IMR-90 (cell line): ENCODE data around the gene PTPRN2. TPM values are rescaled to one million over a fixed set of nuclear protein-coding genes. Genes with fewer than 3 reads are reported as not detected.

Experiments used
- ATAC-seq: fragments of 200-7000 bp; cut with Tn5 transposase; 2 replicates; pipeline ENCODE4 v1.9.1; 2020; ENCODE audit warnings: low read depth, mild to moderate bottlenecking, moderate library complexity
- BruUV-seq: library from RNA; stranded (reverse); fragments of 400-500 nt; replicated peaks from 2 replicates; lab custom pipeline; 2021; lab: Mats Ljungman, UMichigan
- CTCF ChIA-PET: fragments of 300-600 bp; formaldehyde crosslinking; extraction: SDS; loops from one replicate; lab custom pipeline; 2021; ENCODE audit warnings: antibody characterized with exemption; lab: Yijun Ruan, JAX
- POLR2A ChIA-PET: fragments of 300-600 bp; sonication (Branson Sonifier 250); formaldehyde crosslinking; loops from one replicate; lab custom pipeline; 2022; ENCODE audit warnings: antibody characterized with exemption; ENCODE audit not compliant: unreplicated experiment; lab: Charles Lee
- DNase-seq: peaks from one replicate; pipeline ENCODE4 v3.0.0; 2013
- H2AFZ ChIP-seq: replicated peaks from 2 replicates; pipeline ENCODE3; 2013; ENCODE audit warnings: low read length, mild to moderate bottlenecking; ENCODE audit not compliant: poor library complexity
- H2AK5ac ChIP-seq: 2 replicates; pipeline ENCODE4 v1.6.1; 2013; ENCODE audit warnings: low read depth, low read length, inconsistent platforms
- H2AK9ac ChIP-seq: replicated peaks from 2 replicates; pipeline ENCODE3; 2013; ENCODE audit warnings: mild to moderate bottlenecking, low read depth, low read length, moderate library complexity; ENCODE audit not compliant: poor library complexity
- H2BK120ac ChIP-seq: 2 replicates; pipeline ENCODE4 v1.6.1; 2013; ENCODE audit warnings: low read depth, low read length, inconsistent platforms
- H2BK15ac ChIP-seq: 3 replicates; pipeline ENCODE4 v1.6.1; 2013; ENCODE audit warnings: low read depth, low read length, inconsistent platforms
- H2BK20ac ChIP-seq: 2 replicates; pipeline ENCODE4 v1.6.1; 2013; ENCODE audit warnings: low read depth, mild to moderate bottlenecking, inconsistent platforms, low read length, moderate library complexity
- H2BK5ac ChIP-seq: 2 replicates; pipeline ENCODE4 v1.6.1; 2013; ENCODE audit warnings: mild to moderate bottlenecking, low read depth, low read length, inconsistent platforms; ENCODE audit not compliant: poor library complexity, severe bottlenecking
- H3K14ac ChIP-seq: replicated peaks from 2 replicates; pipeline ENCODE4 v1.6.1; 2013; ENCODE audit warnings: low read depth, low read length, inconsistent platforms
- H3K18ac ChIP-seq: 2 replicates; pipeline ENCODE4 v1.6.1; 2013; ENCODE audit warnings: low read depth, low read length, control low read depth
- H3K23ac ChIP-seq: 2 replicates; pipeline ENCODE4 v1.6.1; 2013; ENCODE audit warnings: low read depth, low read length, inconsistent platforms
- H3K27ac ChIP-seq: 2 replicates; pipeline ENCODE4 v1.5.1; 2013; ENCODE audit warnings: mild to moderate bottlenecking, control low read depth, low read length; ENCODE audit not compliant: insufficient read depth
- H3K27me3 ChIP-seq: 2 replicates; pipeline ENCODE4 v1.6.1; 2013; ENCODE audit warnings: low read length; ENCODE audit not compliant: control insufficient read depth, insufficient read depth
- H3K36me3 ChIP-seq: 2 replicates; pipeline ENCODE4 v1.6.1; 2013; ENCODE audit warnings: low read length, mixed read lengths; ENCODE audit not compliant: control insufficient read depth, insufficient read depth
- H3K4ac ChIP-seq: 2 replicates; pipeline ENCODE4 v1.6.1; 2013; ENCODE audit warnings: low read depth, low read length, inconsistent platforms
- H3K4me1 ChIP-seq: 2 replicates; pipeline ENCODE4 v1.6.1; 2013; ENCODE audit warnings: low read length, mixed read lengths; ENCODE audit not compliant: control insufficient read depth, insufficient read depth
- H3K4me2 ChIP-seq: 2 replicates; pipeline ENCODE4 v1.6.1; 2013; ENCODE audit warnings: low read depth, mild to moderate bottlenecking, control low read depth, low read length, moderate library complexity
- H3K4me3 ChIP-seq: 2 replicates; pipeline ENCODE4 v1.5.1; 2013; ENCODE audit warnings: low read depth, mild to moderate bottlenecking, control low read depth, low read length, moderate library complexity; ENCODE audit not compliant: insufficient read depth
- H3K56ac ChIP-seq: 2 replicates; pipeline ENCODE4 v1.6.1; 2013; ENCODE audit warnings: low read length, inconsistent platforms; ENCODE audit not compliant: insufficient read depth; ENCODE audit errors: extremely low read depth
- H3K79me1 ChIP-seq, 2 experiments: 2 replicates each; pipeline ENCODE4 v1.6.1; 2013; ENCODE audit warnings: low read length in 2 of 2, inconsistent platforms in 1 of 2, low read depth in 1 of 2
- H3K9ac ChIP-seq: 2 replicates; pipeline ENCODE4 v1.6.1; 2013; ENCODE audit warnings: low read depth, low read length, control low read depth
- H3K9me1 ChIP-seq: 2 replicates; pipeline ENCODE4 v1.6.1; 2013; ENCODE audit warnings: low read length, inconsistent platforms; ENCODE audit not compliant: insufficient read depth
- H3K9me3 ChIP-seq: 2 replicates; pipeline ENCODE4 v1.6.1; 2013; ENCODE audit warnings: low read length; ENCODE audit not compliant: control insufficient read depth, insufficient read depth
- H4K20me1 ChIP-seq: 2 replicates; pipeline ENCODE4 v1.6.1; 2013; ENCODE audit warnings: low read length, inconsistent platforms; ENCODE audit not compliant: insufficient read depth
- H4K5ac ChIP-seq: 2 replicates; pipeline ENCODE4 v1.6.1; 2013; ENCODE audit warnings: mild to moderate bottlenecking, low read depth, low read length, control low read depth
- H4K8ac ChIP-seq, 2 experiments: 2 replicates each; pipeline ENCODE4 v1.6.1; 2013; ENCODE audit warnings: low read depth in 2 of 2, low read length in 2 of 2, control low read depth in 1 of 2, inconsistent platforms in 1 of 2
- H4K91ac ChIP-seq: 2 replicates; pipeline ENCODE4 v1.6.1; 2013; ENCODE audit warnings: low read depth, low read length, inconsistent platforms; ENCODE audit not compliant: insufficient read depth
- BHLHE40 ChIP-seq: fragments of 150-350 bp; IDR thresholded peaks from 2 replicates; pipeline ENCODE4 v1.6.1; 2016; ENCODE audit warnings: mild to moderate bottlenecking, low read depth, low read length
- CEBPB ChIP-seq: IDR thresholded peaks from 2 replicates; pipeline ENCODE4 v1.6.1; 2012; ENCODE audit warnings: low read depth, low read length, improper control_type of control experiment
- CHD1 ChIP-seq: IDR thresholded peaks from 2 replicates; pipeline ENCODE4 v1.6.1; 2012; ENCODE audit warnings: low read depth, low read length, improper control_type of control experiment
- CTCF ChIP-seq: conservative IDR thresholded peaks from 2 replicates; pipeline ENCODE4 v1.5.1; 2012; ENCODE audit warnings: mild to moderate bottlenecking, low read depth, low read length, improper control_type of control experiment
- ELK1 ChIP-seq: fragments of 150-350 bp; IDR thresholded peaks from 2 replicates; pipeline ENCODE4 v1.6.1; 2016; ENCODE audit warnings: low read depth, mild to moderate bottlenecking, low read length, moderate library complexity, borderline replicate concordance
- FOS ChIP-seq: fragments of 150-350 bp; IDR thresholded peaks from 2 replicates; pipeline ENCODE4 v1.6.1; 2016; ENCODE audit warnings: low read depth, low read length
- MAFK ChIP-seq: IDR thresholded peaks from 2 replicates; pipeline ENCODE4 v1.6.1; 2012; ENCODE audit warnings: low read depth, low read length, improper control_type of control experiment
- MAZ ChIP-seq: IDR thresholded peaks from 2 replicates; pipeline ENCODE4 v1.6.1; 2012; ENCODE audit warnings: low read depth, mild to moderate bottlenecking, low read length, improper control_type of control experiment, moderate library complexity, borderline replicate concordance
- MXI1 ChIP-seq: IDR thresholded peaks from 2 replicates; pipeline ENCODE4 v1.6.1; 2012; ENCODE audit warnings: low read depth, mild to moderate bottlenecking, low read length, moderate library complexity, borderline replicate concordance
- NFE2L2 ChIP-seq: fragments of 150-350 bp; IDR thresholded peaks from 2 replicates; pipeline ENCODE4 v1.6.1; 2016; ENCODE audit warnings: low read depth, mild to moderate bottlenecking, low read length
- POLR2A ChIP-seq: IDR thresholded peaks from 2 replicates; pipeline ENCODE4 v1.6.1; 2012; ENCODE audit warnings: mild to moderate bottlenecking, low read depth, low read length
- RAD21 ChIP-seq: IDR thresholded peaks from 2 replicates; pipeline ENCODE4 v1.6.1; 2012; ENCODE audit warnings: low read length, improper control_type of control experiment
- RCOR1 ChIP-seq: IDR thresholded peaks from 2 replicates; pipeline ENCODE4 v1.6.1; 2012; ENCODE audit warnings: mild to moderate bottlenecking, low read length, improper control_type of control experiment; ENCODE audit not compliant: insufficient replicate concordance
- RFX5 ChIP-seq: IDR thresholded peaks from 2 replicates; pipeline ENCODE4 v1.8.0; 2012; ENCODE audit warnings: low read depth, mild to moderate bottlenecking, low read length, moderate library complexity
- SMC3 ChIP-seq: fragments of 150-350 bp; IDR thresholded peaks from 2 replicates; pipeline ENCODE4 v1.6.1; 2016; ENCODE audit warnings: low read depth, mild to moderate bottlenecking, antibody characterized with exemption, low read length, moderate library complexity
- USF2 ChIP-seq: fragments of 150-350 bp; IDR thresholded peaks from 2 replicates; pipeline ENCODE4 v1.6.1; 2017; ENCODE audit warnings: mild to moderate bottlenecking, antibody characterized with exemption, low read length, low read depth
- WGBS, 2 experiments: methylation state at CpG; one replicate each; pipeline versions ENCODE4 v1.1.5 to v1.1.7; 2013; ENCODE audit warnings: missing lambda C conversion rate in 2 of 2; ENCODE audit not compliant: insufficient read length in 1 of 2; ENCODE audit errors: extremely low coverage in 2 of 2; 5-methylcytosine and 5-hydroxymethylcytosine counted together
- dilution Hi-C: fragments of 300-500 bp; cut with HindIII; formaldehyde crosslinking; loops from one replicate; pipeline ENCODE4 v1.14.3; 2018; ENCODE audit warnings: low sequenced_read_pairs; ENCODE audit not compliant: unreplicated experiment
- in situ Hi-C: fragments of 300-500 bp; cut with MboI; formaldehyde crosslinking; loops from 3 replicates; pipeline ENCODE4 v1.14.3; 2019; ENCODE audit warnings: low sequenced_read_pairs, inconsistent platforms, mixed read lengths
- intact Hi-C: fragments of 100-400 bp; cut with micrococcal nuclease; formaldehyde crosslinking; loops from 2 replicates; pipeline ENCODE4 v1.10.0; 2022
- polyA plus RNA-seq, 3 experiments: library from polyadenylated mRNA; depleted of rRNA; stranded (reverse); fragments of >200 nt; gene quantifications; 2 replicates each; pipeline ENCODE4 v1.2.3, GENCODE V29; 2012; ENCODE audit warnings: low replicate concordance in 1 of 3
- total RNA-seq: library from RNA; depleted of rRNA; stranded (reverse); fragments of >200 nt; gene quantifications from 2 replicates; pipeline ENCODE4 v1.2.3, GENCODE V29; 2012

PTPRN2 gene
- total and polyA plus RNA-seq, 2 of the 4 experiments (the other 2 are of a cell fraction): 0.03 TPM; not detected in 1

DNA sequence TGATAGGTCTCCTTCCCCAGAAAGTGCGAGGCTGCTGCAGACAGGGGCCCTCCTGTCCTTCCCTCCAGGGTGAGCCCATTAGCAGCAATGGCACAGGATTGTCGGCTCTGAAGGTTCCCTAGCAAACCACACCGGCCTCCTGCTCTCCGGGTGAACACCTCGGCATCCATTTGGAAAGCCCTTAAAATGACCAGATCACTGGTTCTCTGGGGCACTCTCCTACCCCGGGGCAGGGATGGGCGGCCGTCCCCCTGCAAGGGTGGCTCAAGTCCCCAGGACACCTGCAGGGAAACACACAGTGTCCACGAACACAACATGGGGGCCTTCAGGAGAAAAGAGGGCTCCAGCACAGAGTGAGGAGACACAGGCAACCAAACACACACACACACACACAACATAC lies 459.1 kb downstream of the PTPRN2 start:
- Histone ChIP-seq H3K4me2 (no peak overlapping the region), H3K27ac (no peak overlapping the region), H3K9ac (no peak overlapping the region), H4K20me1 (no peaks in the 10 kb centered on the region), H3K36me3 (no peaks in the 10 kb centered on the region), H2AK9ac (no peak overlapping the region), H3K27me3 (no peaks in the 10 kb centered on the region), H3K9me1 (no peaks in the 10 kb centered on the region), H4K5ac (no peak overlapping the region), H4K91ac (no peak overlapping the region), H3K14ac (no peak overlapping the region), H3K4me3 (no peak overlapping the region), H3K4me1 (no peaks in the 10 kb centered on the region), H2BK120ac (no peak overlapping the region), H3K79me1 (no peaks in the 10 kb centered on the region), H2BK5ac (peak overlapping the region; percentile 85), H4K8ac (no peak overlapping the region), H3K23ac (no peak overlapping the region), H2AFZ (no peak overlapping the region), H3K4ac (no peak overlapping the region), H3K9me3 (peaks cover 50% of the 10 kb centered on the region), H2BK15ac (no peak overlapping the region), H2BK20ac (no peak overlapping the region), H2AK5ac (no peak overlapping the region), H3K18ac (no peak overlapping the region), H3K56ac (no peak overlapping the region)
- POLR2A ChIA-PET: no interaction called here
- in situ Hi-C loops (no loop called here), intact Hi-C loops (no loop called here), dilution Hi-C loops (no loop called here)
- TF ChIP-seq RCOR1 (no peak), POLR2A (no peak), ELK1 (no peak), USF2 (no peak), CEBPB (no peak), RAD21 (no peak), MAFK (no peak), MAZ (no peak), SMC3 (no peak), FOS (no peak), CTCF (no peak), BHLHE40 (no peak), NFE2L2 (no peak), CHD1 (no peak), MXI1 (no peak), RFX5 (no peak)
- DNase-seq: no peak
- CTCF ChIA-PET: no interaction called here
- BruUV-seq: no TSS peak
- WGBS, 2 experiments: 38% methylated on average over 2 of the region's 9 CpGs; no CpG with 5 or more reads in 1 of the 2 experiments
- ATAC-seq: no peak
